Stimulated activated CD4-positive, alpha-beta T cell treated with anti-CD3 and anti-CD28 coated beads, Interleukin-4, amount 100 ng/mL, for 1 hour (primary cell): ENCODE measurements around the gene PRRC1.
"Not testable (repeated sequence)": the region's sequence is repeated elsewhere in the genome, so short reads cannot be mapped to it uniquely, and the experiment has no call there.

Experiments
- DNase-seq: peaks from one replicate; pipeline ENCODE4 v3.0.0-alpha.2; 2020

The PRRC1 gene

DNA sequence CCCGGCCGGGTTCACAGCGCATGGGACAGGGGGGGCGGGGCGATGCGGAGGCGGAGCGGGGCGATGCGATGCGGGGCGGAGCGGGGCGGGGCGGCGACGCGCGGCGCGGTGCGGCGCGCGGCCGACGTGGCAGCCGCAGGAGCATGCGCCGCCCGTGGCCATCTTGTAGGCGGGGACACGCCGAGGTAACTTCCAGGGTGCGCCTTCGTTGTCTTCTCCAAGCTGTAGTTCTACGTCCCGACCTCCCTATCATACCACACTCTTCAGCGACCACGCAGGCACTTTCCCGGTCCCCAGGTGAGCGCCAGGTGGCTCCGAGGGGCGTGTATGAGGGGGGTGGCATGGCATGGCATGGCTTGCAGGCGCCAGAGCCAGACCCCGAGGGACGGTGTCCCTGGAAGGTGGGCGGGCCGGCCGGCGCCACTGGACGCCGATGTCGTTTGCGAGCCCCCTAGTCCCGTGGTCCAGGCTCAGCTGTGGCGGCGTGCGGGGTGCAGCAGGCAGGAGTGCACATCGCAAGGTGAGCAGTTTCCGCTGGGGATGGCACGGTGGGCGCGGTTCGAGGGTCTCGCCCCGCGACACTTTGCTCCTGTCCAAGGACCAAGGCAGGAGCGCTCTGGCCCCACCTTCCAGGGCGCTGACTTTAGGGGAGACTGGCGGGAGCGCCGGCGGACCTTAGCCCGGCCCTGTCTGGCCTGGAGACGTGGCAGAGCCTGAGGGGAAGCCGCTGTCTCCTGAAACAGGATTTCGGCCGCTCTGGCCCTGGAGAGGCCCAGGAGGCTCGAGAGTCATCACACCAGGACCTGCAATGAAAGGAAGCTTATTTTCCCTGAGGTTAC is at the start of gene PRRC1:
Gene PRRC1 (plus strand): TSS at position 161 of the 839 bp plus-strand sequence. CDS start 5,840 bp downstream, outside the sequence.
- DNase-seq = peak; percentile 84

GRCh38 chr5:127471211-127471610 is 46.2 kb upstream of the PRRC1 start:
- no peak for DNase-seq

- no peak for DNase-seq
These were observed 44.7 kb upstream of the PRRC1 start for GRCh38 chr5:127472700-127473099.

GRCh38 chr5:127486471-127486870 is 31.0 kb upstream of the PRRC1 start:
- no peak for DNase-seq

- no peak for DNase-seq
These were observed 24.3 kb upstream of the PRRC1 start for GRCh38 chr5:127492854-127493738.

- DNase-seq = no peak
These were observed 18.9 kb upstream of the PRRC1 start for GRCh38 chr5:127498548-127498947.

GRCh38 chr5:127505905-127506304 is 11.5 kb upstream of the PRRC1 start:
- no peak for DNase-seq

DNA sequence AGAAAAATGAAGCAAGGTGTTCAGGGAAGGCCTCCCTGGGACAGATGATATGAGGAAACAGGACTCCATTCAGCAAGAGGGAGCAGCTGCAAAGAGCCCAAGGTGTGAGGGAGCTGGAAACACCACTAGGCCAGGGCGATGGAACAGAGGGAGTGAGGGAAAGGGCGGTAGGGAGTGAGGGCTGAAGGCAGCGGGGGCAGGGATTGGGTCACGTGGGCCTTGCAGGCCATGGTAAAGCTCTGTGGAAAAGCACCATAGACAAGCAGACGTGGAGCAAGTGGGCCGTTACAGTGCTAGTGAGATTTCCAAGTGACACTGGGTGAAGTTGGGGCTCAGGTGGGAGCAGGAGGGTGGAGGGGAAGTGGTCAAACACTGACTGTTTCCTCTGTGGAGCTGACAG is 10.8 kb upstream of the PRRC1 start:
- DNase-seq = no peak

DNA sequence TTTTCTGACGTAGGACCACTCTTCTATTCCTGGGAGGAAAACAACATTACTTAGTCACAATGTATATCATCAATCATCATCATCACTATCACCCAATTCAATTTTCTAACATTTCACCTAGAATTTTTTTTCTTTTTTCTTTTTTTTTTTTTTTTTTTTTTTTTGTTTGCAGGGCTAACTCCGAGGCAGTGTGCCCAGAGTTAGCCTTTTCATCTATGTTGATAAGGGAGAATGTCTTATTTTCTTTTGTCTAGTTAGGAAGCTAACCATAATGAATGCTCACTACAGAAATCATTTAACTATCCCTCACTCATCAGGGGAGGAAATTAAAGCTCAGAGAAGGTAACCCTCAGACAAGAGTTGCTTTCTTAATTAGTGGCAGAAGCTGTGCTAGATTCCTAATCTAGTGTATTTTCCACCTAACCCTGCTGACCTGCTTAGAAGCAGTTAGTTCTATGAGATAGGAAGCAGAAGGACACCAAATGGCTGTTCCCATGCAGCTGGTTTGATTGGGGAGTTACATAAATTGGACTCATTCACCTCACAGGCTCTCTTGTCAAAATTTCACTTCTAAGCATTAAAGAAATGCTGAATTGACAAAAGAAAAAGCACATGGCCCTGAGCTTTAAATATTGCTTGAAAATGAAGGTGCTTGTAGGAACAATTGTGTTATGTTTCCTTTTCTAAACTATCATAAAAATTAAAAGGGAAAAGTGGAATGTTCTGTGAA is 8.6 kb upstream of the PRRC1 start:
- DNase-seq = no peak

DNA sequence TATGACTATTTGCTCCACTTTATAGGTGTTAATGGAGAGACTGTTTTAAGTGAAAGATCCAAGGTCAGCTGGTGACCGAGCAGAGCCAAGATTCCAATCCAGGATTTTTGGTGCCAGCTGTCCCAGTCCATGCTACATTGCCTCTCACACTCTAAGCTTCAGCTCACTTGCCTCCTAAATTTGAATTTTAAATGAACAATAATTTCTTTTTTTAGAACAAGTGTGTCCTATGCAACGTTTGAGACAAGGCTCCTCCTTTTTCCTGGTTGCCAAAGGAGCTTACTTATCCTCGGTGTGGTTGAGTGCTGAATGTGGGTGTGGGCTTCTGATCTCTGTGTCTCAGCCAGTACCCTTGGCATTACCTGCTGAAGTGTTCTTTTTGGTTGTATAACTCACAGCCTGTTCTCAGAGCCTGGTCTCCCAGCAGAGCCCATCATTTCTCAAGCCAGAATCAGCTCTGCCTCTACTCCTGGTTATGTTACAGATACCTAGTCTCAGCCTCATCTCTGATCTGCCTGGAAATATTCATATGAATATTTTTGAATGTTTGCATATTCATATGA is 4.0 kb upstream of the PRRC1 start:
- no peak for DNase-seq

- DNase-seq = no peak
These were observed 2.6 kb upstream of the PRRC1 start for GRCh38 chr5:127514816-127515215.

DNA sequence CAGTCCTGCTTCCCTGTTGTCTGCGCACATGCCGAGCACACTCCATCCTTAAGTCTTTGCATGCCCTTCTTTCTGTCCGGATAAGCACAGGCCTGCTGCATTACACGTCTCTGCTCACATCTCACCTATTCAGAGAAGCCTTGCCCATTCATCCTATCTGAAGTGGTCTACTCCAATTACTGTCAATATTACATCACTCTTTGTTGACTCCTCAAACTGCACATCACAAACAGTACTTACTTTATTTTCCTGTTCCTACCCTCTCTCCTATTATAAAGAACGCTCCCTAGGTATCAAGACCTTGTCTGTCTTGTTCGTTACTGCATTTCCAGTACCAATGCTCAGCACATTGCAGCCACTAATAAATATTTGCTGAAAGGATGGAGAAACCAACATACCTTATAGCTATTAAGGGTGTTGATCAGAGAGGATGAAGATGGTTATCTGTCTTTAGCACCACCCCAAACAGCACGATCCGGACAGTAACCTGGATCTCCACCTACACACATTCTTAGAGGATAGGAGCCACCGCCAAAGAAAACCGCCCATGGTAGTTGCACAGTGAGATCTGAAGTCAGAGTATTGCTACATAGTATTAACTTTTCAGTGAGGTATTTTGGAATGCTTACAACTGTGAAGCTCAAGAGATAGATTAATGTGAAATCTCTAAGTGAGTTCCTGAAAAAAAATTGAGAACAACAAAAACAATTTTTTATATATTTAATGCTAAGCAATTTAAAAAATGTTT is 1.6 kb upstream of the PRRC1 start:
- no peak for DNase-seq

GRCh38 chr5:127517110-127517479 is 345 bp upstream of the PRRC1 start:
- no peak for DNase-seq

DNA sequence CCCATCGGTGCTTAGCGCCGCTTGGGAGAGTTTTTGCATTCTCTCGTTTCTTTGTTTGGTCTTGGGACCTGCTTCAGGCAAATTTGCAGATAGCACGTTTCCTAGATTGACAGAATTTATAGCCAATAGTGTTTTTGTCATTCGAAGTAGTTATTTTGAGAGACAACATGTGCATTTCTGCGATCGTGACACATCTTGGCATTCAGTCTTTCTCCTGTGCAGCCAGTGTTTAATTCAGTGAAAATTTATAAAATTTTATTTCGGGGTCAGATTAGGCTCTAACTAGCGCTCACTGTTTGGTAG is 830 bp downstream of the PRRC1 start:
- DNase-seq = no peak

DNA sequence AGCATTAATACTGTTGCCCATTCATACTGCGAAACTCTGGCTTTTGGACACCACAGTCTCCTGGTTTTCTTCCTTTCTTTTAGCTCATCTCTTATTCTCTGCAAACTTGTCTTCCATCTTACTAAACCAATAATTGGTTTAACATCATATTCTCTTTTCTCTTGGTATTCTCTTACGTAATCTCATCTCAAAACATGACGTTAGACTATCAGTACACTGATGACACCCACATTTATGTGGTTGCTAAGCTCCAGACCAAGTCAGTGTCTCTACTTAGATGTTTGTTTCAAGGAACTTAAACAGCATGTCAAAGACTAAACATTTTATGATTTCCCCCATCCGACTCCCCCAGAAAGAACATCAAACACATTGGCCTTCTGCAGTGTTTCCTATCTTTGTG is 2.1 kb downstream of the PRRC1 start:
- no peak for DNase-seq

- DNase-seq = no peak
These were observed 3.8 kb downstream of the PRRC1 start for GRCh38 chr5:127521138-127521770.

GRCh38 chr5:127525181-127525580 is 7.7 kb downstream of the PRRC1 start:
- no peak for DNase-seq

- DNase-seq = no peak
These were observed 12.7 kb downstream of the PRRC1 start for GRCh38 chr5:127529904-127530682.

GRCh38 chr5:127536687-127537086 is 19.2 kb downstream of the PRRC1 start:
- DNase-seq = no peak

DNA sequence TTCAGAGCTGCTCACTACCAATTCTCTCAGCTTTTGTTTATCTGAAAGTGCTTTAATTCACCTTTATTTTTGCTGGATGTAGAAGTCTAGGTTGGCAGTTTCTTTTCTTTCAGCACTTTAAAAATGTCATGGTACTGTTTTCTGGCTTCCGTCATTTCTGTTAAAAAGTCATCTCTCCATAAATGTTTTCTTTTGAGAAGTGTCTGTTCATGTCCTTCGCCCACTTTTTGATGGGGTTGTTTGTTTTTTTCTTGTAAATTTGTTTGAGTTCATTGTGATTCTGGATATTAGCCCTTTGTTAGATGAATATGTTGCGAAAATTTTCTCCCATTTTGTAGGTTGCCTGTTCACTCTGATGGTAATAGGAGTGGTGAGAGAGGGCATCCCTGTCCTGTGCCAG is 23.1 kb downstream of the PRRC1 start:
- DNase-seq = not testable (repeated sequence)

- DNase-seq = not testable (repeated sequence)
These were observed 27.8 kb downstream of the PRRC1 start for GRCh38 chr5:127545249-127545648.
